HG03354 (cell line): Measurements from ENCODE around the gene SLC25A20.
"Not testable (repeated sequence)": the region's sequence is repeated elsewhere in the genome, so short reads cannot be mapped to it uniquely, and the experiment has no call there.

ENCODE experiments used
- ATAC-seq: cut with Tn5 transposase; IDR thresholded peaks from one replicate; pipeline ENCODE4 v1.9.1; 2021; ENCODE audit warnings: mild to moderate bottlenecking; ENCODE audit not compliant: unreplicated experiment, poor library complexity, severe bottlenecking

SLC25A20 gene

DNA sequence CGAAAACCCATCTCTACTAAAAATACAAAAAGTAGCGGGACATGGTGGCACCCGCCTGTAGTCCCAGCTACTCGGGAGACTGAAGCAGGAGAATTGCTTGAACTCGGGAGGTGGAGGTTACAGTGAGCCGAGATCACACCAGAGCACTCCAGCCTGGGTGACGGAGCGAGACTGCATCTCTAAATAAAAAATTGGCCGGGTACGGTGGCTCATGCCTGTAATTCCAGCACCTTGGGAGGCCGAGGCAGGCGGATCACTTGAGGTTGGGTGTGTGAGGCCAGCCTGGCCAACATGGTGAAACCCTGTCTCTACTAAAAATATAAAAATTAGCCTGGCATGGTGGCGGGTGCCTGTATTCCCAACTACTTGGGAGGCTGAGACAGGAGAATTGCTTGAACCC is 8.3 kb upstream of the SLC25A20 start:
- ATAC-seq = not testable (repeated sequence)

DNA sequence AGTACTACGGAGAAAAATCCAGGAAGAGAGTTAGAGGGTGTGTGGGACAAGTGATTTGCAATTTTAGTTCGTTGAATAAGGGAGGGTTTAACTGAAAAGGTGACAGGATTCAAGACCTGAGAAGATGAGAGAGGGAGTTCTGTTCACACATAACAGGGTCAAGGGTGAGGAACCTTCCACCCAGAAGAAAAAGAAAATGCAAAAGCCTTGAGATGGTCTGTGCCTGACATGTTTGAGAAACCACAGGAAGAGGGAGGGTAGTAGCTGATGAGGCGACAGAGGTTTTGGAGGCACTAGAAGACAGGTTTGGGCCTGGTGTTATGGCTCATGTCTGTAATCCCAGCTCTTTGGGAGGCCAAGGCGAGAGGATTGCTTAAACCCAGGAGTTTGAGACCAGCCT is 591 bp upstream of the SLC25A20 start:
- ATAC-seq = no peak

DNA sequence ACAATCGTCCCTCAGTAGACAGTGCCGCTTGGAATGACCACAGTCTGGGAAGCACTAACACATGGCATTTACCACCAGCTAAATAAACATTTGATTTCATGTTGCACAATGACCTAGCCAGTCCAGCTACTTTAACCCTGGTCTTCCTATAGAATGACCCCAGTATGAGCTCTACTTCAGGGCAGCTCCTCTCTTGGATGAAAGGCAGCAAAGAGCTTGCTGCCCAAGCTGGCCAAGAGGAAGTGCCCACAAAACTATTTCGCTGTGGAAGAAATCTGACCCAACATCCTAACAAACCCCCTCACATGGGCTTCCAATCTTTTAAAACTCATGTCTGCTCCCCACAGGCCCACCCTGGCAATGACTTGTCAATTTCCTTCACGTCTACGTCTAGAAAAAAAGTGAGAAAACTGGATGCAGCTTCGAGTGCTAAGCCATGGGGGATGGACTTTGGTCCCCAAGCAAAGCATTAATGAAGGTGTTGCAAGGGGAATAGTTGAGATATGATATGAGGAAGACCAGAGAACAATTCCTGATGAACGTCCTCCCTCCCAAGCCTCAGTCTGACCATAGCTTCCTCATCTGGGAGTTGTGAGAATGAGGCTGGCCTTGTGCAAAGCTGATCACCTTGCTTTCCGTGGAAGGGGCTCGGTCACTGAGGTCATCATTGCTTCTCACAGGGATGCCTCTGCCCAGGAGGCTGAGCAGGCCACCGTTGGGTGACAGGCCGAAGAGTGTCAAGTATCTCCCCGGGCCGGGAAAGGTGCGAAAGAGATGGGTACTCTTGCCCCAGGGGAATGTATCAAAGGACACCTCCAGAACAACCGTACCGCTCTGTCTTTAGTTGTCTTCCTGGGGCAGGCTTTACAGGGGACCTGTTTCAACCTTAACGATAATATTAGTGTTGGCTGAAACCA is 964 bp downstream of the SLC25A20 start:
- no peak for ATAC-seq

DNA sequence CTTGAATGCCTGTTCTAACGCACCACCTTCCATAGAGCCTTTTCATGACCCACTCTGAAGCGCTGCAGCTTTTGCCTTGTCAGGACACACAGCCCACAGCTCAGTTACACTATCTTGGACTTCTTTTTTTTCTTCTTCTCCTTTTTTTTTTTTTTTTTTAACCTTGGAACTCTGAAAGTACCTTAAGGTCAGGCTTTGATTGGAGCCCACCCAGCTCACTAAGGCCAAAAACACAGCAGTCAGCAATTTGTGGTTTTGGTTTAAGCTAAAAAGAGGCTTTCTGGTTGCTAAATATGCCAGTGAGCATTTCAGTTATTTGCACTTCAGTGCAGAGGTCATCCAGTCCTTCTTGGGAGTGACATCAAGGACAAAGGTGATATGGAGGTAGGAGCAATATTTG is 1.7 kb downstream of the SLC25A20 start:
- no peak for ATAC-seq

DNA sequence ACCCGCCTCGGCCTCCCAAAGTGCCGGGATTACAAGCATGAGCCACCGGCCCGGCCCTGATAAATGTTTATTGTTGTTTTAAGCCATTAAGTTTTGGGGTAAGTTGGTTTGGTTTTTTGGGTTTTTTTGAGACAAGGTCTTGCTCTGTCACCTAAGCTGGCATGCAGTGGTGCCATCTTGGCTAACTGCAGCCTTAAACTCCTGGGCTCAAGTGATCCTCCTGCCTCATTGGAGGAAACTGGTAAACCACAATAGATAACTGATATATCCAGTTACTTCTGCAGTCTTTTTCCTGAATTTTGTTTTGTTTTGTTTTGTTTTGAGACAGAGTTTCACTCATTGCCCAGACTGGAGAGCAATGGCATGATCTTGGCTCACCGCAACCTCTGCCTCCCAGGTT is 4.2 kb downstream of the SLC25A20 start:
- ATAC-seq = no peak

DNA sequence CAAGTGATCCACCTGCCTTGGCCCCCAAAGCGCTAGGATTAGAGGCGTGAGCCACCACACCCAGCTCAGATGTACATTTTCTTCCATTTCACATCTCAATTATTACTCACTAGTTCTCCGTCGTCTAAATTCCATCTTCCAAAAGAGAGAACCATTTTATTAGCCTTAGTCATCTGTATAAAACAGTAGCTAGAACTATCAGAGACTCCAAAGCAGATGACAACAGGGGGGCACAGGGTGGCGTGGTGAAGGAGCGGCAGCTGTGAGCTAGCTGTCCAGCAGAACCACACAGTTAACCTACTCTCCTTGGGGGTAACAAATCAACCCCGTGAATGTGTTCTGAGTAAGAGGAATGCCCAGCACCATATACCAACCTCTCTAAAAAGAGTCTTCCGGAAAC is 7.1 kb downstream of the SLC25A20 start:
- ATAC-seq = no peak

DNA sequence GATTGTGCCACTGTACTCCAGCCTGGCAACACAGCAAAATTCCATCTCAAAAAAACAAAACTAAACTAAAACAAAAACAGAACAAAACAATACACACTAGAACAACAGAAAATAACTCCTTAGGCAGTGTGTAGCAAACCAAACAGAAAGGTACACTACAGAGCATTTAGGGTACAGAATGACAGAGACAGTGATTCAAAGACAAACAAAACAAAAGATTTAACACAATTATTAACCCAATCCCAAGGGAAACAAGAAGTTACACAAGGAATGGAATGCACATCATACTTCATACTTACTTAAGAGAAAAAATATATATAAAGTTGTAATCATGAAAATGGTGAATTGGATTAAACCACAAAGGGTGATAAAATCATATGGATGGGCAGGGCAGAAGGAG is 12.9 kb downstream of the SLC25A20 start:
- no peak for ATAC-seq

DNA sequence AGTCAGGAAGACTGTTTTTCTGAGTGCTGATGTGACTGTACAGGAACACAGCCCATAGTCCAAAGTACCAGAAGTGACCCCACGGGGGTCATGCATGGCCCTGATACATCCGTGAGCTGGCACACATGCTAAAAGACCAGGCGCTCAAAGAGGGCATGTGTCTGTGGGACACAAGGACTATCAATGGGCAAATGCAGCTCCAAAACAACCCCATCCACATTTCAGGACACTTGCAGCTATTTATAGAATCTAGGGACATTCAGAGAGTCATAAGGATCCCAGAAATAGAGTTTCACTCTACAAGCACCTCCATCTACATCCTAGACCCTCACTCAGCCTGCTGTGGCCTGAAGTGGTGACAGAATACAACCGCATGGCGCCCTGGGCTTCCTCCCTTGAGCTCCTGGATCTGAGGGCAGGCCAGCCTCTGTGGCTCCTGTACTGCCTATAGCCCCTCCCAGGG is 17.0 kb downstream of the SLC25A20 start:
- ATAC-seq = no peak

DNA sequence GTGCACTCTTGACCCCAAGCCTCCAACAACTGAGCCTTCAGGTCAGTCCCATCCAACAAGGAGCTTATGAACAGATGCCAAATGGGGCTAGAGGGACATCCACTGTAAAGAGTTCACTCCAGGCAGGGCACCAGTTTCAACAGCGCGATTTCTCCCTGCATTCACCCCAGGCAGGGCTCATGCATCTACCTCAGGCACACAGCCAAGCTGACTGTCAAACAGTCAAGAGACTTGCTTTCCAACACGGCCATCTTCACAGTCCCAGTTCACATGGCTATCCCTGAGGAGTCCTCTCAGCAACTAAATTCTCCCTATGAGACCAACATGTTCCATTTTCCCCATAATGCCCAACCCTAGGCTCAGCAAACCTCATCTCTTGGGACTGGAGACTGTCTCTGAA is 17.7 kb downstream of the SLC25A20 start:
- ATAC-seq = no peak

DNA sequence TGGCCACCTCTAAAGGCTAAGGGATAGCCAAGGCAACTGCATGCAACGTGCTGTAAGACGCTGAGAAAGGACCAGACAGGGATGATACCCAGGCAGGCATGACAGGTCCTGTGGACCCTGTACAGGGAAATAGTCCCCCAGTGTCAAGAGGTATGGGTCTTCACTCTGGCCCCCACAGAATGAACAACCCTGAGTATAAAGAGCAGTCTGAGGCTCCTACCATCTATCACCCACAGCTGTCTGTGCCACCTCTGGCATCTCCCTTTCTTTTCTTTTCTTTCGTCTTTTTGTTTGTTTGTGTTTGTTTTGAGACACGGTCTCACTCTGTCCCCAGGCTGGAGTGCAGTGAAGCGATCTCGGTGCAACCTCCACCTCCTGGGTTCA is 18.7 kb downstream of the SLC25A20 start:
- no peak for ATAC-seq

DNA sequence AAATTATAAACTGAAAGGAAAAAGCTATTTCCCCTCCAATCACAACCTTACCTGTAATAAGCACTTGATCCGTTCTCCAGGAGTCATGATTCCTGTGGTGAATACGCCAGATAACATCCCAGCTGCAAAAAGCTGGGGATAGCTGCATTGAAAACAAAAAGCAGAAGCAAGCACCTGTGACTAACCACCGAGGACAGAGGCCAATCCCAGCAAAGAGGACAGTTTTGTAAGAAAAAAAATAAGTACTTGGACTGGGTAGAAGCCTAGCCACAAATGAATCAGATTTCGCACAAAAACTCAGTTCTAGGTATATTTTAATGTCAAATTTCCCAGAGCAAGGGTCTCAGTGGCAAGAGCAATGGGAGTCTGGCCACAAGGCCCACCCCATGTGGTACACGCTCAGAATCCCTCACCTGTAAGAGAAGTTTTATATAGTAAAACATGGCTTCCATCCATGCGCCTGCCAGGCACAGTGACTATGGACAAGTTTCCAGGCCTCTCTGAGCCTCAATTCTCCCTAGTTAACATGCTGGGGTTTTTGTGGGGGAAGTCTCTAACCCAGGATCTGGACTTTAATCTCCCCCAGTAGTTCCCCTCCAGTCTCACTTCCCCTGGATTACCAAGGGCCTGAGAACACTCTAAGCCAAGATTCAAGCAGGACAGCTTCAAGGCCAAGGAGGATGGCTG is 19.2 kb downstream of the SLC25A20 start:
- ATAC-seq = no peak

DNA sequence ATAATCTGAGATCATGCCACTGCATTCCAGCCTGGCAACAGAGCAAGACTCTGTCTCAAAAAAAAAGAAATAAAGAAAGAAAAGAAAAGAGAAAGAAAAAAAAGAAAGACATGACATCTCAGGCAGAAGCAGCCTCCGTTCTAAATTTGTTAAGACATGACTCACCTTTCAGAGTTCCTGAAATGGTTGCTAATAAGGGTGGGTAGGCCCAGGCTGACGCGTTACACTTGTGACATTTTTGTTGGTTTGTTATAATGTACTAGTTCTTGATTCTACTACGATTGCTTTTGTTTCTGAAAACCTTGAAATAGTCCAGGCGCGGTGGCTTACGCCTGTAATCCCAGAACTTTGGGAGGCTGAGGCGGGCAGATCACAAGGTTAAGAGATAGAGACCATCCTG is 21.0 kb downstream of the SLC25A20 start:
- ATAC-seq = no peak

DNA sequence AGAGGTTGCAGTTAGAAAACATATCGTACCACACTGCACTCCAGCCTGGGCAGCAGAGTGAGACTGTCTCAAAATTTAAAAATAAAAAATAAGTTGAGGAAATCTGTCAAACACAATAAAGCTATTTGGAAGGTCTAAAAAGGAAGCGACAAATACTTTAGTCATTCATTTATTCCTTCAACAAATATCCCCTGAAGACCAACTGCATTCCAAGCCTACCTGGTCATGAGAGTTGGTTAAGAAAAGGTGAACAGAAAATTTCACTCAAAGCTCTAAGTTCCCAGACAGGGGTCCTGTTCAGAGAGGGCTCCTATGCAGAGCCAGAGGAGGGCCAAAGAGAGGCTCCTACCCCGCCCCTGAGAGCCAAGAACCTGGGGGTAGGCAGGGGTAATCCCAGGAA is 35.6 kb downstream of the SLC25A20 start:
- ATAC-seq = no peak

DNA sequence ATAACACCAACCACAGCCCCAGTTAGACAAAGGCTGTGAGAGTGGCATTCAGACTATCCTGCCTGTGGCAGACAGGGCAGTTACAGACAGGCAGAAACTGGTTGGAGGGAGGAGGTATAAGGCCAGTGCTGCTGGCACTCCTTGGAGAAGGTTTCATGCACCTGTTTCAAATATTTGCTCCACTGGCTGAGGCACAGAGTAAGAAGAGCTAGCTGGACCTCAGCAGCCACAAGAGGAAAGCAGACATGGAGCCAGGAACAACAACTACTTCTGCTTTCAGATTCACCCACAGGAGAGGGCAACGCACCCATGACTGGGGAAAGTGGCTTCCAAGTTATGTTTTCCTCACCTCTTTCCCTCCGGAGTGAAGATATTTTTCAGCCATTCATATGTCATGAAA is 39.5 kb downstream of the SLC25A20 start:
- ATAC-seq = no peak

DNA sequence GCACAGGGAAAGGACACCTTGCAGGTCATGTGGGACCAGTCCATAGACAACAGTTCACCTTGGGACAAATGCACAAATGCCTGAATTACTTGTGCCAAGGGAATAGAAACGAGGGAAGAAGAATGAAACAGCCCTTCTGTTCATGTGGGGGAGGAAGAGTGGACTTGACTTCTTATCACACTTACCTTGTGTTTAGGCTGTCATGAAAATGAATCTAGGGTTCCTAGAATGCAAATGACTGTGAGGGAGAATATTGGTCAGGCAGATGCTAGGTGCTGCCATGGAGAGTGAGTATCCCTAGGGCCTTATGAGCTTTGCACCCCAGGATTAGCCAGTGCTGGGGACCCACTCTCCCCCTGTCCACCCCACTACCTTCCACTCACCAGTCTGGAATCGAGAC is 40.0 kb downstream of the SLC25A20 start:
- ATAC-seq = no peak

DNA sequence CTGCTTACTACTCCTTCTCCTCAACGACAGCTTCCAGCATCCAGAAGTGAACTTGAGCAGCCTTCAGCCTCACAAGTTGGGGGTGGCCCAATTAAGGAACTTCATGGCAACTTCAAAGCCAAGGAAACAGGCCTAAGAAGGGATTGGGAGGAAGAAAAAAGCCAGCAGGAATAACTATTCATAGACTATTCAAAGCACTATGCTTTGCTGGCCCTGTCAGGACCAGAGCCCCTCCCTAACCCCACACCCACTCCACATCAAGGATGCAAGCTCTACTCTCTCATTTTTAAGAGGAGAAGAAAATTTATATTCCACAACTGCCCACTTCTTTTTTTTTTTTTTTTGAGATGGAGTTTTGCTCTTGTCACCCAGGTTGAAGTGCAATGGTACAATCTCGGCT is 41.0 kb downstream of the SLC25A20 start:
- ATAC-seq = no peak

DNA sequence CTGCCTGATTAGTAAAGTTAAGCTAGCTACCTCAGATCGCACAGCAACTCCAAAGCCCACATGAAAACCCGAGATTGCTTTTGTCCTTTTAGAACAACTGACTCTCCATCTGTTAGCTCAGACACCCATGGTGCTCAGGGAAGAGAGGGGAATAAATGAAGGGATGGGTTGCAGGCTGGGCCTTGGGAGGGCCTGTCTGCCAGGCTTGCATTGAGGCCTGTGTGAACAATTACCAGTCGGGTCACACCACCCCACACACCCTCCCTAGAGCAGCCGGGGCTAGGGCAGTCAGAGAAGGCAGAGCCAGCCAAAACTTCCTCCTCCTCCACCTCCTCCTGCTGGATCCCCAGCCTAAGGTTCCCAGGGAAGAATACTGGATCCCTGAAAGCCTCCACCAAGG is 42.2 kb downstream of the SLC25A20 start:
- ATAC-seq = no peak

DNA sequence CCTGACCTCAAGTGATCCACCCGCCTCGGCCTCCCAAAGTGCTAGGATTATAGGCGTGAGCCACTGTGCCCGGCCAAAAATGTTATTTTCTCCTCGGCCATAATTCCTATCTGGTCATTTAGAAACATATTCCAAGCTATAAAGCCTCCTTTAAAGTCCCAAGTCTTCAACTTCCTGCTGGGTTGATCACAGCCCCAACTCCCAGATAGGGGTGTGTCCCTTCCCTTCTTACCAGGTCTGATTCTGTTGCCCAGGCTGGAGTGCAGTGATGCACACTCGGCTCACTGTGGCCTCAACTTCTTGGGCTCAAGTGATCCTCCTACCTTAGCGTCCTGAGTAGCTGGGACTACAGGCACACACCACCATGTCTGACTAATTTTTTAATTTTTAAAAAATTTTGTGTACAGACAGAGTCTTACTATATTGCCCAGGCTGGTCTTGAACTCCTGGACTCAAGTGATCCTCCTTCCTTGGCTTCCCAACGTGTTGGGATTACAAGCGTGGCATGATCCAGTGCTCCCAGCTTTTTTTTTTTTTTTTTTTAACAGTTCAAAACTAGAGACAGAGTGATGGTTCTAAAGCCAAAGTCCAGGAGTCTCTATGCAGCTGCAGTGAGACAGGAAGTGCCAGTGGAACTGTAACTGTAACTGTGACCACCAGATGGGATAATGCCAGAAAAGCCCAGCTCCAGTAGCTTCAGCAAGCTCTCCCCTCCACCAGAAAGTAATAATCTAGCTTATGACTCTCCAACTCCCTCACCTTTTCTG is 42.8 kb downstream of the SLC25A20 start:
- ATAC-seq = no peak

DNA sequence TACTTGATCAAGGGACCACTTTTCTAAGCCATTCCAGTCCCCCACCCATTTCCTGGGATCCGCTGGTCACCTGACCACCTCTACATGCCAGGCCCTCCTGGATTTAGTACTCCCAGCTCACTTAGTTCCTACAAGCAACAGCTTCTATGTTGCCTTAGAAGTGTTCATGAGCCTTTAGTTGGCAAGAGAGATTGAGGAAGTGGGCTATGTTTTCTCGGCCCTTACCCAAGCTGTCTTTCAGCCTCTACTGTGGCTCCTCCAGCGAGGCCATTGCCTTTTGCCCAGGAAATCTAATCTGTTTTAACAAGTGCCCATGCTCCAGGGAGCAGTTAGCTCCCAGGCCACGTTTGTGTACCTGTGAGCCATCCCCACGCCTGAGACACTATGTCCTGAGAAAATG is 46.5 kb downstream of the SLC25A20 start:
- no peak for ATAC-seq

DNA sequence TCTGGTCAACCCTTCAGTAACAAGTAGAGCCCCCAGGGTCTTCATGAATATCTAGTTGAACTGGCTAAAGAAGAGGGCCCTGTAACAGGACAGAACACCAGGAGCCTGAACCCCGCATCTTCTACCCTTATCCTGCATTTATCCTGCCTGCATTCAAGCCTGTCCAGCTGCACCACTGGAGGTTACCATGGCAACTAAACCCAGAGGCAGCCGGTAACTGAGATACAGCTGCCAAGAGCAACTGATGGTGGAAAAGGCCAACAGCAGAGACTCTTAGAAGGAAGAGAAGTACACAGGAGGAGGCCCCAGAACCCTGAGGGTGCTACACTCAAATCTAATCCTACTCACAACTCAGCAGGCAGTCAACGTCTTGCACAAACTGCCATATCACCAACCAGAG is 47.3 kb downstream of the SLC25A20 start:
- ATAC-seq = no peak
